ENCODE data around the gene RARRES2. TPM values are rescaled to one million over a fixed set of nuclear protein-coding genes. Genes with fewer than 3 reads are reported as not detected.

The RARRES2 gene
- total and polyA plus RNA-seq, 2 of the 13 experiments (the other 11 are each of a cell fraction or from before 2014, with no cell fraction given) = 134 to 172 TPM

GRCh38 chr7:150356265-150356897 is 15.0 kb upstream of the RARRES2 start (continued):
- TF ChIP-seq ZFX (CRISPR knock-in tag; IDR thresholded peaks at IDR 0.05; ENCODE audit: low read depth) (no peak), SMC3 (IDR thresholded peaks at IDR 0.05; ENCODE audit: low read length) (peak; percentile 72), LRRFIP1 (CRISPR knock-in tag; conservative IDR thresholded peaks at IDR 0.05) (no peak), ZNF766 (CRISPR knock-in tag; IDR thresholded peaks at IDR 0.05; ENCODE audit: borderline replicate concordance) (no peak), FOXK2 (IDR thresholded peaks at IDR 0.05) (no peak), CTCF (CRISPR knock-in tag; IDR thresholded peaks at IDR 0.05) (peak; percentile 66), MAX (IDR thresholded peaks at IDR 0.05) (no peak), TBL1XR1 (IDR thresholded peaks at IDR 0.05; ENCODE audit: borderline replicate concordance, low read length, partially characterized antibody) (no peak), PAF1 (CRISPR knock-in tag; IDR thresholded peaks at IDR 0.05) (no peak), MNT (IDR thresholded peaks at IDR 0.05) (no peak), ZNF496 (CRISPR knock-in tag; IDR thresholded peaks at IDR 0.05; ENCODE audit: insufficient replicate concordance) (no peak), CREB1 (IDR thresholded peaks at IDR 0.05) (no peak), CREB1 (CRISPR knock-in tag; IDR thresholded peaks at IDR 0.05) (0 out of 2 replicates have a peak, but pooled peaks have one; percentile 19), RARA (CRISPR knock-in tag; IDR thresholded peaks at IDR 0.05) (peak; percentile 26; the same call in 1 of the 2 replicates), SMARCC2 (IDR thresholded peaks at IDR 0.05) (no peak), HMGXB4 (CRISPR knock-in tag; IDR thresholded peaks at IDR 0.05; ENCODE audit: borderline replicate concordance in 1 of 2, low read depth in 1 of 2) (0 out of 4 replicates have a peak, but pooled peaks of 1 of the 2 experiments have one; percentile 15), XRCC5 (optimal IDR thresholded peaks at IDR 0.05; ENCODE audit: low read length) (no peak), NFIB (CRISPR knock-in tag; IDR thresholded peaks at IDR 0.05; ENCODE audit: borderline replicate concordance) (no peak), RFX5 (IDR thresholded peaks at IDR 0.05; ENCODE audit: low read depth, low read length) (no peak), RBM39 (IDR thresholded peaks at IDR 0.05; ENCODE audit: low read depth, low read length, poor library complexity, severe bottlenecking) (no peak), MAZ (IDR thresholded peaks at IDR 0.05; ENCODE audit: borderline replicate concordance, low read depth, low read length) (no peak), MAZ (CRISPR knock-in tag; IDR thresholded peaks at IDR 0.05; ENCODE audit: low read depth) (no peak), FOXP1 (IDR thresholded peaks at IDR 0.05) (peak; percentile 39; the same call in 1 of the 2 replicates), FOXP1 (CRISPR knock-in tag; IDR thresholded peaks at IDR 0.05) (no peak)

All from HepG2 (cell line).